Spleen (tissue), 7 donors: ENCODE results near the gene CDC25B.

Source experiments
- POLR2A ChIP-seq, 3 donors: fragments of 450-650 bp; IDR thresholded peaks; one replicate each; pipeline ENCODE4 v1.5.1; 2017; ENCODE audit warnings: antibody characterized with exemption in 3 of 3, mild to moderate bottlenecking in 1 of 3
- POLR2AphosphoS5 ChIP-seq, 3 donors: sonication (generic); formaldehyde crosslinking; IDR thresholded peaks; one replicate each; pipeline ENCODE4 v1.5.1; 2017; ENCODE audit warnings: antibody characterized with exemption in 3 of 3
- TF ChIP-seq, protein P1 (sequence below), 11 experiments: fragments of 200-600 bp in 7 of 11; fragments of 450-650 bp in 4 of 11; sonication (generic) in 4 of 11; IDR thresholded peaks in 8 of 11; conservative IDR thresholded peaks in 3 of 11; 1 replicate in 7 of 11; 2 replicates in 4 of 11; pipeline versions ENCODE4 v1.4.0 to v1.8.0; 2016 to 2021; ENCODE audit warnings: antibody characterized with exemption in 11 of 11, inconsistent platforms in 4 of 11, mild to moderate bottlenecking in 1 of 11
- donor health status: DM: no; HTN: no; CAD: no; lungs with moderate emphysema.
- donor health status: DM: no; HTN: no; CAD: no.
- donor health status: DM: no; HTN: no; CAD: no.

DNA sequence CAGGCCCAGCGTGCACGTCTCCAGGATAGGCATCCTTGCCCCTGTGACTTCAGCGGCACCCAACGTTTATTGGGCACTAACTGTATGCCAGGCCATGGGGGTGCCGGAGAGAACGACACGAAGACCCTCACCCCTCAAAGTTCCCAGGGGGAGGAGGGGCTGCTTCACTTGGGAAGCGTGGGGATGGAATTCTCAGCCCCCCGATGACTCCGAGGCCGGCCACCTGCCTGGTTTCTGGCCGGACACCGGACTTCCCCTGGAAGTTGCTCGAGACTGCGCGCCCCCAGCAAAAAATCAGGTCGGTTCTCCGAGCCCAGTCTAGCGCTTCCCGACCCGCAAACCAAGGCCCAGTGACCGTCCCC lies 50.2 kb downstream of the CDC25B start:
- TF ChIP-seq, protein P1, sequence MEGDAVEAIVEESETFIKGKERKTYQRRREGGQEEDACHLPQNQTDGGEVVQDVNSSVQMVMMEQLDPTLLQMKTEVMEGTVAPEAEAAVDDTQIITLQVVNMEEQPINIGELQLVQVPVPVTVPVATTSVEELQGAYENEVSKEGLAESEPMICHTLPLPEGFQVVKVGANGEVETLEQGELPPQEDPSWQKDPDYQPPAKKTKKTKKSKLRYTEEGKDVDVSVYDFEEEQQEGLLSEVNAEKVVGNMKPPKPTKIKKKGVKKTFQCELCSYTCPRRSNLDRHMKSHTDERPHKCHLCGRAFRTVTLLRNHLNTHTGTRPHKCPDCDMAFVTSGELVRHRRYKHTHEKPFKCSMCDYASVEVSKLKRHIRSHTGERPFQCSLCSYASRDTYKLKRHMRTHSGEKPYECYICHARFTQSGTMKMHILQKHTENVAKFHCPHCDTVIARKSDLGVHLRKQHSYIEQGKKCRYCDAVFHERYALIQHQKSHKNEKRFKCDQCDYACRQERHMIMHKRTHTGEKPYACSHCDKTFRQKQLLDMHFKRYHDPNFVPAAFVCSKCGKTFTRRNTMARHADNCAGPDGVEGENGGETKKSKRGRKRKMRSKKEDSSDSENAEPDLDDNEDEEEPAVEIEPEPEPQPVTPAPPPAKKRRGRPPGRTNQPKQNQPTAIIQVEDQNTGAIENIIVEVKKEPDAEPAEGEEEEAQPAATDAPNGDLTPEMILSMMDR (IDR thresholded peaks at IDR 0.05 in 8 of 11, conservative IDR thresholded peaks at IDR 0.05 in 3 of 11): no peak
- TF ChIP-seq POLR2AphosphoS5 (IDR thresholded peaks at IDR 0.05) (no peak), POLR2A (IDR thresholded peaks at IDR 0.05) (no peak)
